ENCODE measurements around the gene DAZAP1. TPM values are rescaled to one million over a fixed set of nuclear protein-coding genes. Genes with fewer than 3 reads are reported as not detected.

Gene DAZAP1
- total and polyA plus RNA-seq, 7 experiments from 2014 or later = 5.0 to 227 (median 138) TPM

DNA sequence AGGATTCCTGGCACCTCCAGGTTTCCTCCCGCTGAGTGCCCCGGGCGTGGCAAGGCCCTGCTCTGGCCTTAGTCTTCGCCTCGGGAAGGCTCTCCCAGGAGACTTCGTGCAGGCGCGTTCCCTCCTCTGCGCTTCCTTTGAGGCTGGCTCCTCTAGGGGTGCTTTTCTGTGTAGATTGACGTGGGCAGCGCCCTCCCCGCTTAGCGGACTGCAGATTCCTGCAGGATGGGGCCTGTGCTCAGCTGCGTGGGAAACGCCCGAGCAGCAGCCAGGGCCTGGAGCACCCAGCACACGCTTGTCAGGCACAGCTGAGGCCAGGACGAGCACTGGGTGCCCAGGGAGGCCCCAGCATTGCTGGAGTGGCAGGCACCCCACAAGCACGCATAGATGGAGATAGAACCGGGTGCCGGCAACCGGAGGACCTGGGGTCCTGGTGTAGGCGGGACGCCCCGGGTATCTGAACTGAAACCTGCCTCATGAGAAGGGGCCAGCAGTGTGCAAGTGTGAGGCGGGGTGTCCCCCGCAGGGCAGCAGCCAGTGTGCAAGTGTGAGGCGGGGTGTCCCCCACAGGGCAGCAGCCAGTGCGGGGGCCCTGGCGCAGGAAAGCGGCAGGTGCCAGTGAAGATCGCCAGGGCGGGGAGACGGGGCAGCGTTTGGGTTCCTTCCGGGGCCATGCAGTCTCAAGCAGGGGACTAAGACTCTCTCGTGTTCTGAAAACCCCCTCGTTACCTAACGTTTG, 20.3 kb upstream of the DAZAP1 start:
- Mint-ChIP-seq H3K9me3 (peaks cover 0 to 12% (median 0%) of the 10 kb centered on the region in 11 donors), H3K27me3 (peaks cover 0 to 10% (median 3%) of the 10 kb centered on the region in 5 donors), H3K4me3 (peak overlapping the region in 1 of 10 donors; percentile 37), H3K4me1 (peaks cover 12 to 37% (median 26%) of the 10 kb centered on the region in 7 donors), H3K36me3 (peaks cover 0 to 13% (median 9%) of the 10 kb centered on the region in 5 donors), H3K27ac (peak overlapping the region in 1 of 9 donors; percentile 71)
- Histone ChIP-seq H3K9me3 (ENCODE audit: control insufficient read depth in 2 of 3, low read length in 3 of 3) (no peaks in the 10 kb centered on the region), H3K4me3 (ENCODE audit: low read length) (no peak overlapping the region), H3K36me3 (ENCODE audit: control insufficient read depth in 2 of 3, insufficient read depth in 3 of 3, low read length in 3 of 3) (peaks cover 3 to 51% (median 5%) of the 10 kb centered on the region in 3 experiments), H3K4me1 (ENCODE audit: control insufficient read depth in 2 of 2, insufficient read depth in 2 of 2, low read length in 2 of 2) (peaks cover 5 to 9% of the 10 kb centered on the region in 2 donors), H3K27ac (ENCODE audit: low read depth, low read length) (no peak overlapping the region), H3K27me3 (ENCODE audit: control insufficient read depth in 2 of 2, insufficient read depth in 2 of 2, low read length in 2 of 2) (no peaks in the 10 kb centered on the region)
- ATAC-seq = no peak
- intact Hi-C loops (cut with micrococcal nuclease) = no loop called here
- ChIA-PET CTCF (no interaction called here), POLR2A (no interaction called here)
- no peak for DNase-seq

DNA sequence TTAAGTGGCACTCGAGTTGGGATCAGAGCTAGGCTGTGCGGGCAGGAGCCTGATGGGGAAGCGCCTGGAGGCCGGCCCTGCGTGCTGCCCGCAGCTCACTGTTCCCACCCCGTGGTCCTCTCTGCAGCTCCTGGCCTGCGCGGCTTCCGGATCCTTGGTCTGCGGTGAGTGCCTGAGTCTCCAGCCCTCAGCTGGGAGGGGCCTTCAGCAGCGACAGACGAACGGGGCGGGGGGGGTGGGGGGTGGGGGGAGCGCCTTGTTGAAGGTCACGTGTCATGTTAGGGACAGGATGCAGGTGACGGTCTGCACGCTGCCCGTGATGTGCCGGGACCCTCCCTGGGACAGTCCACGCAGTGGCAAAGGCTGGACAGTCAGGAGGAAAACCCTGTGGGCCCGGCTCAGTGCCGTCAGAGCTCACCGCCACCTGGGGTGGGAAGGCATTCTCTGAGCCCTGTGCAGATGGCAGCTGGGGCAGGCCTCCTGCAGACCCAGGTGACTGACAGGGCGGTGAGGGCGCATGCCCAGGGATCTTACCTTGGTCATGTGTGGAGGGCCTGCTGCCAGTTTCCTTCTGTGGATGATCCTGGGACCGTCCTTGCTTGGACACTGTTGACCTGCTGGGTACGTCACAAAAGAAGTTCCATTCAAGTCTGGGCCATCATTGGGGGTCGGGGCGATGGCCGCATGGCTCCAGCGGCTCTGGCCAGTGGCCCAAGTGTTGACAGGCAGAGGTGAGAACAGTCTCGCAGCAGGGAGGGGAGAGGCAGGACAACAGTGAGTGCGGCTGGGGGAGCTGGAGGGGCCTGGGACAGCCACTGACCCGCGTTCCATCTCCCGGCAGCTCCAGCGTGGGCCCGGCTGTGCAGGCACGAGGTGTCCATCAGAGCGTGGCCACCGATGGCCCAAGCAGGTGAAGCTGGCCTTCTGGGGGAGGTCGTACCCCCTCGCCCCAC, 19.4 kb upstream of the DAZAP1 start:
- Mint-ChIP-seq H3K4me1 (peaks cover 10 to 37% (median 23%) of the 10 kb centered on the region in 7 donors), H3K27me3 (peaks cover 0 to 8% (median 3%) of the 10 kb centered on the region in 5 donors), H3K27ac (no peak overlapping the region), H3K9me3 (peaks cover 0 to 9% (median 0%) of the 10 kb centered on the region in 11 donors), H3K36me3 (peaks cover 0 to 18% (median 9%) of the 10 kb centered on the region in 5 donors), H3K4me3 (peak overlapping the region in 1 of 10 donors; percentile 37)
- POLR2A ChIA-PET = no interaction called here
- no peaks in the 10 kb centered on the region for H3K9me3 ChIP-seq (ENCODE audit: control insufficient read depth in 2 of 3, low read length in 3 of 3)
- no peaks in the 10 kb centered on the region for H3K27me3 ChIP-seq (ENCODE audit: control insufficient read depth in 2 of 2, insufficient read depth in 2 of 2, low read length in 2 of 2)
- H3K4me3 ChIP-seq (ENCODE audit: low read length) = no peak overlapping the region
- H3K36me3 ChIP-seq (ENCODE audit: control insufficient read depth in 2 of 3, insufficient read depth in 3 of 3, low read length in 3 of 3) = peaks cover 3 to 60% (median 5%) of the 10 kb centered on the region in 3 experiments
- DNase-seq (no peak), ATAC-seq (no peak)
- no peak overlapping the region for H3K27ac ChIP-seq (ENCODE audit: low read depth, low read length)
- intact Hi-C loops (cut with micrococcal nuclease) = no loop called here
- H3K4me1 ChIP-seq (ENCODE audit: control insufficient read depth in 2 of 2, insufficient read depth in 2 of 2, low read length in 2 of 2) = peaks cover 5 to 9% of the 10 kb centered on the region in 2 donors
- CTCF ChIA-PET = no interaction called here

DNA sequence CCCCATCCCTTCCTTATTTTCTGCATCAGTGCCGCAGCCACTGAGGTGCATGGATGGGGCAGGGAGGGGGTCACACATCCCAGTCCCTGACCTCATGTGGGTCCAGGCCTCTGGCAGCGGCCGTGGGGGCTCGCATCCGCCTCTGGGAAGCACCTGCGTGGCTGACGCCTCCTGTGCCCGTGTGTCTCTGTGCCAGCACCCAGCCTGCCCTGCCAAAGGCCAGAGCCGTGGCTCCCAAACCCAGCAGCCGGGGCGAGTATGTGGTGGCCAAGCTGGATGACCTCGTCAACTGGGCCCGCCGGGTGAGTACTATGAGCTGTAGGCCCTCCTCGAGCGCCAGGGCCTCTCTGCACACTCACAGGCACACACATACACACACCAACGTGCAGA, 18.8 kb upstream of the DAZAP1 start:
- intact Hi-C loops (cut with micrococcal nuclease) = no loop called here
- CTCF ChIA-PET = no interaction called here

DNA sequence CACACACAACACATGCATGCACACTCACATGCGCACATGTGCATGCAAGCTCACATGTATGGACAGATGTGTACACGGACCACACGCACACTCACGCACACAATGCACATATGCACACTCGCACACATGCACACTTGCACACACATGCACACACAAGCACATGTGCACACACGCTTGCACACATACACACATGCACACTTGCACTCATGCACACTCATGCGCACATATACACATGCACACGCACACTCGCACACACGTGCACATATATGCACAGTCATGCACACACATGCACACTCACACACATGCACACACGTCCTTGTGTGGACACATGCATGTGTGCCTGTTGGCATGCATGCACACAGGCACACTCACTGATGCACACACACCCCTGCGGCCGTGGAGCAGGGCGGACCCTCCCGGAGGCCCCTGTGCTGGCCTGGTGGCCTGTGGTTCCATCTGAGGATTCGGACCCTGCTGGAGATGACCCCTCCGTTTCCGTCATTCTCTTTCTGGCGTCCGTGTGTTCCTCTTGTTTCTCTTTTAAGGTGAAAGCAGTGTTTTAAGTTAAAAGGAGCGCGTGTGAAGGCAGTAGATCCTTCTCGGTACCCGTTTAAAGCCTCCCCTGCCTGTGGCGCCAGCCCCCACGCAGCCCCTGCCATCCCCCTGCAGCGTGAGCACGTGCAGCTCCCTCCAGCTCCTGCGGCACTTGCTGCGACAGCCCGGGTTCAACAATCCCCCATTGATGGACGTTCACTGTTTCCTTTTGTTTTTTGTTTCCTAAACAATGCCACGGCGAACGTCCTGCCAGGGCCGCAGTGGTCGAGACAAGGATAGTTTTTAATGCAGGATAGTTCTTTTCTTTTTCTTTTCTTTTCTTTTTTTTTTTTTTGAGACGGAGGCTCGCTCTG, 18.1 kb upstream of the DAZAP1 start:
- Mint-ChIP-seq H3K4me1 (peaks cover 5 to 32% (median 15%) of the 10 kb centered on the region in 7 donors), H3K27me3 (no peaks in the 10 kb centered on the region), H3K36me3 (peaks cover 0 to 18% (median 9%) of the 10 kb centered on the region in 5 donors), H3K27ac (peak overlapping the region in 3 of 9 donors; percentile 21 to 81 (median 51)), H3K4me3 (no peak overlapping the region), H3K9me3 (no peaks in the 10 kb centered on the region)
- no peak for ATAC-seq
- peaks cover 3 to 68% (median 5%) of the 10 kb centered on the region in 3 experiments for H3K36me3 ChIP-seq (ENCODE audit: control insufficient read depth in 2 of 3, insufficient read depth in 3 of 3, low read length in 3 of 3)
- peaks cover 4 to 7% of the 10 kb centered on the region in 2 donors for H3K4me1 ChIP-seq (ENCODE audit: control insufficient read depth in 2 of 2, insufficient read depth in 2 of 2, low read length in 2 of 2)
- H3K27me3 ChIP-seq (ENCODE audit: control insufficient read depth in 2 of 2, insufficient read depth in 2 of 2, low read length in 2 of 2) = no peaks in the 10 kb centered on the region
- ChIA-PET CTCF (no interaction called here), POLR2A (interaction anchor here (0.7 kb wide), 1 partner anchor 1469 kb away, joined by 3 read pairs; no protein-coding TSS in a partner anchor)
- H3K27ac ChIP-seq (ENCODE audit: low read depth, low read length) = no peak overlapping the region
- no peaks in the 10 kb centered on the region for H3K9me3 ChIP-seq (ENCODE audit: control insufficient read depth in 2 of 3, low read length in 3 of 3)
- DNase-seq = no peak
- intact Hi-C loops (cut with micrococcal nuclease) = no loop called here
- H3K4me3 ChIP-seq (ENCODE audit: low read length) = no peak overlapping the region

More for the DNA sequence above, 18.8 kb upstream of the DAZAP1 start:
- peak overlapping the region in 1 of 9 donors; percentile 21 for H3K27ac Mint-ChIP-seq
- Histone ChIP-seq H3K27me3 (ENCODE audit: control insufficient read depth in 2 of 2, insufficient read depth in 2 of 2, low read length in 2 of 2) (no peaks in the 10 kb centered on the region), H3K4me3 (ENCODE audit: low read length) (no peak overlapping the region), H3K36me3 (ENCODE audit: control insufficient read depth in 2 of 3, insufficient read depth in 3 of 3, low read length in 3 of 3) (peaks cover 3 to 63% (median 5%) of the 10 kb centered on the region in 3 experiments), H3K27ac (ENCODE audit: low read depth, low read length) (no peak overlapping the region), H3K4me1 (ENCODE audit: control insufficient read depth in 2 of 2, insufficient read depth in 2 of 2, low read length in 2 of 2) (peaks cover 5 to 9% of the 10 kb centered on the region in 2 donors), H3K9me3 (ENCODE audit: control insufficient read depth in 2 of 3, low read length in 3 of 3) (no peaks in the 10 kb centered on the region)
- DNase-seq (no peak), ATAC-seq (no peak)
- H3K9me3 Mint-ChIP-seq = peaks cover 0 to 2% (median 0%) of the 10 kb centered on the region in 11 donors
- POLR2A ChIA-PET = no interaction called here
- peaks cover 0 to 18% (median 9%) of the 10 kb centered on the region in 5 donors for H3K36me3 Mint-ChIP-seq
- H3K4me1 Mint-ChIP-seq = peaks cover 5 to 33% (median 17%) of the 10 kb centered on the region in 7 donors
- peaks cover 0 to under 1% (median 0%) of the 10 kb centered on the region in 5 donors for H3K27me3 Mint-ChIP-seq
- no peak overlapping the region for H3K4me3 Mint-ChIP-seq

DNA sequence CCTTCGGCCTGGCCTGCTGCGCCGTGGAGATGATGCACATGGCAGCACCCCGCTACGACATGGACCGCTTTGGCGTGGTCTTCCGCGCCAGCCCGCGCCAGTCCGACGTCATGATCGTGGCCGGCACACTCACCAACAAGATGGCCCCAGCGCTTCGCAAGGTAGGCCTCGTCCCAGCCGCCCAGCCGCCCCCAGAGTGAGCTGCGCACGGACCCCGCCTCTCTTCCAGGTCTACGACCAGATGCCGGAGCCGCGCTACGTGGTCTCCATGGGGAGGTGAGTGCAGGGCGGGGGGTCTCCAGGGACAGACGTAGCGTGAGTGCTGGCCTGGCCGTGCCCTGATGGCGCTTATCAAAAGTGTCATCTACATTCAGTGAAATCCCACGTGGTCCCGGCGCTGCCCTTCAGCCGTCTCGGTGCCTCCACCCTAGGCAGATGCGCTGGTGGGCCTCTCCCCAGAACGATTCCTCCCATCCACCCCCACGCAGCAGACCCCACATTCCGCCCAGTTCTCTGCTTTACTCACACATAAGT, 16.4 kb upstream of the DAZAP1 start:
- H3K27me3 Mint-ChIP-seq = no peaks in the 10 kb centered on the region
- H3K36me3 ChIP-seq (ENCODE audit: control insufficient read depth in 2 of 3, insufficient read depth in 3 of 3, low read length in 3 of 3) = peaks cover 3 to 74% (median 5%) of the 10 kb centered on the region in 3 experiments
- H3K4me1 ChIP-seq (ENCODE audit: control insufficient read depth in 2 of 2, insufficient read depth in 2 of 2, low read length in 2 of 2) = no peaks in the 10 kb centered on the region
- intact Hi-C loops (cut with micrococcal nuclease) = no loop called here
- H3K9me3 ChIP-seq (ENCODE audit: control insufficient read depth in 2 of 3, low read length in 3 of 3) = no peaks in the 10 kb centered on the region
- H3K27me3 ChIP-seq (ENCODE audit: control insufficient read depth in 2 of 2, insufficient read depth in 2 of 2, low read length in 2 of 2) = no peaks in the 10 kb centered on the region
- ChIA-PET CTCF (no interaction called here), POLR2A (no interaction called here)
- no peak overlapping the region for H3K4me3 Mint-ChIP-seq
- no peak overlapping the region for H3K27ac ChIP-seq (ENCODE audit: low read depth, low read length)
- peaks cover 0 to 18% (median 9%) of the 10 kb centered on the region in 5 donors for H3K36me3 Mint-ChIP-seq
- H3K4me1 Mint-ChIP-seq = peaks cover 2 to 20% (median 8%) of the 10 kb centered on the region in 7 donors
- H3K27ac Mint-ChIP-seq = no peak overlapping the region
- no peak for DNase-seq
- ATAC-seq = no peak
- H3K9me3 Mint-ChIP-seq = no peaks in the 10 kb centered on the region
- no peak overlapping the region for H3K4me3 ChIP-seq (ENCODE audit: low read length)

DNA sequence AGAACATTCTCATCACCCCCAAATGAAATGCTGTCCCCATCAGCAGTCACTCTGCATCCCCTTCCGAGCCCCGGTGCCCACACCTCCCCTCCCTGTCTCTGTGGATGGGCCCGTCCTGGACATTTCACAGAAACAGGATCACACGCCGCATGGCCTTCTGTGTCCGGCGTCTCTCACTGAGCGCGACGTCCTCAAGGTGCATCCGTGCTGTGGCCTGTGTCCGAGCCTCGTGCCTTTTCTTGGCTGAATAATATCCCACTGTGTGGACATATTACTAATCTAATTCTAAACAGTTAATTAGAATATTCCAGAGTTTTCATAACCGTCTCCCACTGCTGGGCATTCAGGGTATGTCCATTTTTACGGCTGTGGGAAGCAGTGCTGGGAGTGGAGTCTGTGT, 15.0 kb upstream of the DAZAP1 start:
- Histone ChIP-seq H3K4me1 (ENCODE audit: control insufficient read depth in 2 of 2, insufficient read depth in 2 of 2, low read length in 2 of 2) (peaks cover 0 to 6% of the 10 kb centered on the region in 2 donors), H3K27ac (ENCODE audit: low read depth, low read length) (no peak overlapping the region), H3K9me3 (ENCODE audit: control insufficient read depth in 2 of 3, low read length in 3 of 3) (no peaks in the 10 kb centered on the region), H3K36me3 (ENCODE audit: control insufficient read depth in 2 of 3, insufficient read depth in 3 of 3, low read length in 3 of 3) (peaks cover 3 to 65% (median 5%) of the 10 kb centered on the region in 3 experiments), H3K27me3 (ENCODE audit: control insufficient read depth in 2 of 2, insufficient read depth in 2 of 2, low read length in 2 of 2) (no peaks in the 10 kb centered on the region), H3K4me3 (ENCODE audit: low read length) (no peak overlapping the region)
- H3K27me3 Mint-ChIP-seq = no peaks in the 10 kb centered on the region
- no peaks in the 10 kb centered on the region for H3K9me3 Mint-ChIP-seq
- no peak overlapping the region for H3K27ac Mint-ChIP-seq
- intact Hi-C loops (cut with micrococcal nuclease) = no loop called here
- no peak overlapping the region for H3K4me3 Mint-ChIP-seq
- H3K36me3 Mint-ChIP-seq = peaks cover 0 to 18% (median 9%) of the 10 kb centered on the region in 5 donors
- ChIA-PET CTCF (no interaction called here), POLR2A (no interaction called here)
- DNase-seq (no peak), ATAC-seq (no peak)
- peaks cover 0 to 13% (median 7%) of the 10 kb centered on the region in 7 donors for H3K4me1 Mint-ChIP-seq

All from naive thymus-derived CD4-positive, alpha-beta T cell (primary cell).